Activated naive CD8-positive, alpha-beta T cell treated with anti-CD3 and anti-CD28 coated beads, Interleukin-2, amount 50 U/mL, for 16 hours (primary cell): ENCODE results near the gene ATP13A1.
"Not testable (repeated sequence)": the region's sequence is repeated elsewhere in the genome, so short reads cannot be mapped to it uniquely, and the experiment has no call there.

Source experiments
- DNase-seq: peaks from one replicate; pipeline ENCODE4 v3.0.0-alpha.2; 2020; ENCODE audit warnings: low read depth, low spot score

Gene ATP13A1

DNA sequence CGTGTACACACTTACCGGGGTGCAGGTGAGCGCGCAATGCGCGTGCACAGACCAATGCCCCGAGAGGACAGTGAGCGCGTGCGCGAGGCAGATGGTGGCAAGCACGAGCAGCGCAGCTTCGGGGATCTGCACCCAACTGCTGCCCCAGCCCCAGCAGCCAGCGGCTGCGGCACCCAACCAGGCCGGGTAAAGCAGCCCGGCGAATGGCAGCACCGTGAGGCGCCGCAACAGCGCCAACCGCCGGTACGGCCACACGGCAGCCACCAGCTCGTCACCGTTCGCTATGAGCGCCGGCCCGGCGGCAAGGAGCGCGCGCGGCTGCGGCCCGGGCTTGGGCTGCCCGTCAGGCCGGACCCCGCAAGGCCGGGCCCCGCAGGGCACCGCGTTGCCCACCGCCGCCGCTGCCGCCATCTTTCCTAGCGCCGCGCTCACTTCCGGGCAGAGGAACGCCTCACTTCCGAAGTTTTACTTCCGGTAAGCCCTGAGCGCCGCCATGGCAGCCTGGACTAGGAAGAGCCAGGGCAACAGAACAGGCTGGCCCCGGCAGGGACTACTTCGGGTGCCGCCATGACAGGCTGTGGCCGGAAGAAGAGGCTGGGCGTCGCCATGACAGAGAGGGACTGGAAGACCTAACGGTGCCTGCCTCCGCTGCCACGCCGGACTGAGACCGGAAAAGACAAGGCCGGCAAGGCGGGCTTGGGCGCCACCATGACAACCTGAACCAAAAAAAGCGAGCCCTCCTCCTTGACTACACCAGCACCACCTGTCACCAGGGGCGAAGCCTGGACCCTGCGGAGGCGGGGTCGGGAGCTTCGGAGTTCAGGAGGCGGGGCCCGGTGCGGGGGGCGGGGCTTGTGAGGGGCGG lies at the start of gene ATP13A1:
Gene ATP13A1 (minus strand): TSS at position 421 of the 865 bp plus-strand sequence. CDS start 10 bp downstream, at position 411.
- DNase-seq, result peak; percentile 83

DNA sequence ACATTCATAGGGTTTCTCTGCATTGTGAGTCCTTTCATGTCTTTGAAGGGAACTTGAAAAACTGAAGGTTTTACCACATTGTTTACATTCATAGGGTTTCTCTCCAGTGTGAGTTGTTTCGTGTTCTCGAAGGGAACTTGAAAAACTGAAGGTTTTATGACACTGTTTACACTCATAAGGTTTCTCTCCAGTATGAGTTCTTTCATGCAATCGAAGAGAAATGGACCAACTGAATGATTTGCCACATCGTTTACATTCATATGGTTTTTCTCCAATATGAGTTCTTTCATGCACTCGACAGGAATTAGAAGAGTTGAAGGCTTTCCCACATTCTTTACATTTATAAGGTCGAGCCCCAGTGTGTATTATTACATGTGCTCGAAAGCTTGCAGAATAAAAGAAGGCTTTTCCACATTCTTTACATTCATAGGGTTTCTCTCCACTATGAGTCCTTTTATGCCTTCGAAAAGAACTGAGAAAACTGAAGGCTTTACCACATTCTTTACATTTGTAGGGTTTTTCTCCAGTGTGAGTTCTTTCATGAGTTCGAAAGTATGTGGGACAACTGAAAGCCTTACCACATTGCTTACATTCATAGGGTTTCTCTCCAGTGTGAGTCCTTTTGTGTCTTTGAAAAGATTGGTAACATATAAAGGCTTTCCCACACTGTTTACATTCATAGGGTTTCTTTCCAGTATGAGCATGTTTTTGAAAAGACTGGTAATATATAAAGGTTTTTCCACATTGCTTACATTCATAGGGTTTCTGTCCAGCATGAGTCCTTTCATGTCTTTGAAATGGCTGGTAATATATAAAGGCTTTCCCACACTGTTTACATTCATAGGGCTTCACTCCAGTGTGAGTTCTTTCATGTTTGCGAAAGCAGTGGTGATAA lies 48.7 kb upstream of the ATP13A1 start:
- no peak for DNase-seq

DNA sequence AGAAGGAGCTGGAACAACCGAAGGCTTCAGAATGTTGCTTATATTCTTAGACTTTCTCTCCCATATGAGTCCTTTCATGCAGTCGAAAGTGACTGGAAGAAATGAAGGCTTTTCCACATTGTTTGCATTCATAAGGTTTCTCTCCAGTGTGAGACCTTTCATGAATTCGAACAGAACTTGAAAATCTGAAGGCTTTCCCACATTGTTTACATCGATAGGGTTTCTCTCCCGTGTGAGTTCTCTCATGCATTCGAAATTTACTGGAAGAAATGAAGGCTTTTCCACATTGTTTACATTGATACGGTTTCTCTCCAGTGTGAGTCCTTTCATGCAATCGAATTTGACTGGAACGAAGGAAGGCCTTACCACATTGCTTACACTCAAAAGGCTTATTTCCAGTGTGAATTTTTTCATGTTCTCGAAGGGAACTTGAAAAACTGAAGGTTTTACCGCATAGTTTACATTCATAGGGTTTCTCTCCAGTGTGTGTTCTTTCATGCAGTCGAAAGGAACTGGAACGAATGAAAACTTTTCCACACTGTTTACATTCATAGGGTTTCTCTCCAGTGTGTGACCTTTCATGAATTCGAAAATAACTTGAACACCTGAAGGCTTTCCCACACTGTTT lies 47.9 kb upstream of the ATP13A1 start:
- DNase-seq, result no peak

DNA sequence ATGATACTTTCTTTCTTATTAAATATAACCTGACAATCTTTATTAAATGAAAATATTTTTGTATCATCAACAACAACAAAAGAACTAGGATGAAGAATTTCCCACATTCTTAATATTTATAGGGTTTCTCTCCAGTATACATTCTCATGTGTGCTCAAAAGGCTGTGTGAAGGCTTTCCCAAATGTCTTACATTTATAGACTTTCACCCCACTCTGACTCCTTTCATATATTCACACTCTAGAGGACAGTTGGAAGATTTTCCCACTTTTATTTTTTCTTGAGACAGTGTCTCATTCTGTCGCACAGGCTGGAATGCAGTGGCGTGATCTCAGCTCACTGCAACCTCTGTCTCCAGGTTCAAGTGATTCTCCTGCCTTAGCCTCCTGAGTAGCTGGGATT lies 47.0 kb upstream of the ATP13A1 start:
- DNase-seq, result no peak

DNA sequence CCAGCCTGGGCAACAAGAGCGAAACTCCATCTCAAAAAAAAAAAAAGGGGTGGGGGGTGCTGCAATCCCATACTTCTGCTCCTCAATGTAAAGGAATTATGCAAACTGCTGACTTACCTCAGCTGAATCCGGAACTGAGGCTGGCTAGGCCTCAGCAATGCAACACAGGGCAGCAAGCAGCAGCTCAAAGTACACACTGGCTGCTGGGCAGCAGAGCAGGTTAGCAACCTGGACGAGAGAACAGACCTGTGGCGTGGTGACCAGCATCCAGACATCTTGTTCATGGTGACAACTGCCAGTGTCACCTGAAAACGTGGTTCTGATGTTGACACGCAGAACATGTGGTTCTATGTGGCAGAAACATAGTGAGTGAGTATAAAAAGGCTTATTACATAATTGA lies 41.4 kb upstream of the ATP13A1 start:
- no peak for DNase-seq

DNA sequence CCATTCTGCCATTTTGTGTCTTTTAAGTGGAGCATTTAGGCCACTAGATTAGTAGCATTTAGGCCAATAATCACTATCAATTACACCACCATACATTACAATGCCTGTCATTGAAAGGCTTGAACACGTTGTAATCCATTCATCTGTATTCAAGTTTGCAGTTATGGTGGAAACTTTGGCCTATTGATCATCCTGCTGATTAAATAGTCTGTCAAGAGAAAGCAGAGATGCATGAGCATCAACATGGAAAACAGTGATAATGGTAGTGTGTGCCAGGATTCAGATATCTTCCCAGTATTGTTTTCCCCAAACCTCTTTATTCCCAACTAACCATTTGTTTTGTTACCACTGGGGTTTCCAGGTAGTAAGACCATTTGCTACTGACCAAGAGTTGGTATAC lies 37.0 kb upstream of the ATP13A1 start:
- DNase-seq, result not testable (repeated sequence)

DNA sequence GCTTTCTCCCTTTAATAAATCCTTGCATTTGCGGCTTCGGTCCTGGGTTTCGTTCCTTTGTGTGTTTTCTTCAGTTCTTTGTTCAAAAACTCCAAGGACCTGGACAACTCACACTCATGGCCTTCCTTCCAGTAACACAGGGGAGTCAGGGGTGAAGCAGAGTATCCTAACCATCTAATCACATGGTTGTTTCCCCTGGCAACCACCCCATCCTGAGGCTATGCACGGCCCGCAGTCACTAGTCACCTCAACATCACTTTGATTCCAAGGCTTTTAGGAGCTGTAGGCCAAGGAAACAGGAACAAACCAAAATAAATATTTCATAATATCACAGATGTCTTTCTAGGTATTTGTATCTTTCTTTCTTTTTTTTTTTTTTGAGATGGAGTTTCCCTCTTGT lies 34.1 kb upstream of the ATP13A1 start:
- DNase-seq, result no peak

DNA sequence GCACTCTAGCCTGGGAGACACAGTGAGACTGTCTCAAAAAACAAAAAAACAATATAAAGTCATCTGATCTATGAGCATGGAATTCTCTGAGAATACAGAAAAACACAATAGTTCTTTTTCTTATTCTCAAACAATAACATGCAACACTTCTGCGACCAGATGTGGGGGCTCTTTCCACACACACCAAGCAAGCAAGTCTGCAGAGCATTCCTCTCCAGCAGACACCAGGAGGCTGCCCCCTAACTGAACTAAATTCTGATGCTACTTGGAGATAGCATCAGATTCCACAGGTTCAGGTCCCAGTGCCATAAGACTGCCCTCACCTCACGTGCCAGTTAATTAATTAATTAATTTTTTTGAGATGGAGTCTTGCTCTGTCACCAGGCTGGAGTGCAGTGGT lies 32.9 kb upstream of the ATP13A1 start:
- no peak for DNase-seq

DNA sequence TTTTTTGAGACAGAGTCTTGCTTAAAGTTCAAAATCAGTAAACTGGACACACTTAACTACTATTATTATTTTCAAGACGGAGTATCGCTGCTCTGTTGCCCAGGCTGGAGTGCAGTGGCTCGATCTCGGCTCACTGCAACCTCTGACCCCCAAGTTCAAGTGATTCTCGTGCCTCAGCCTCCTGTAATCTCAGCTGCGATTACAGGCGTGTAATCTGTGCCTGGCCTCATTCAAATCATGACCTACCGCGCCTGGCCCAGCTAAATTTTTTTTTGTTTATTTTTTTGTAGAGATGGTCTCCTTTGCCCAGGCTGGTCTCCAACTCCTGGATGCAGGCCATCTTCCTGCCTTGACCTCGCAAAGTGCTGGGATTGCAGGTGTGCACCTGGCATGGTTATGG lies 28.2 kb upstream of the ATP13A1 start:
- no peak for DNase-seq

DNA sequence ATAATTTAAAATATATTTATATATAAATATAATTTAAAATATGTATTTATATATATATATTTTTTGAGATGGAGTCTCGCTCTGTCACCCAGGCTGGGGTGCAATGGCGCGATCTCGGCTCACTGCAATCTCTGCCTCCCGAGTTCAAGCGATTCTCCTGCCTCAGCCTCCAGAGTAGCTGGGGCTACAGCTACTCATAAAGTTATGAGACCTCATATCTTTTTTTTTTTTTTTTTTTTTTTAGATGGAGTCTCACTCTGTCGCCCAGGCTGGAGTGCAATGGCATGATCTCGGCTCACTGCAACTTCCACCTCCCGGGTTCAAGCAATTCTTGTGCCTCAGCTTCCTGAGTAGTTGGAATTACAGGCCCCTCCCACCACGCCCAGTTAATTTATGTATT lies 25.5 kb upstream of the ATP13A1 start:
- DNase-seq, result not testable (repeated sequence)

DNA sequence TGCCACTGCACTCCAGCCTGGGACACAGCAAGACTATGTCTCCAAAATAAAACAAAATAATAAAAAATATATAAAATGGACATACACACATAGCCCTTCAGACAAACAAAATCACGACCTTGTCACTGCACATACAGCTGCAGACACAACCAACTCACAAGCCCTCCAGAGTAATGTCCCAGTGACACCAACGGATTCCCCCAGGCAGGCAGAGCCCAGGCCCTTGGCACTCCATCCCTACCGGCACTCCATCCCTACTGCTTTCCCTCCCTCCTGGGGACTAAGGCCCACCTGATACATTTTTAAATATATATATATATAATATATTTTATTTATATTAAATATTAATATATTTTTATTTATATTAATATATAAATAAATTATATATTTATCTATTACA lies 23.6 kb upstream of the ATP13A1 start:
- no peak for DNase-seq

DNA sequence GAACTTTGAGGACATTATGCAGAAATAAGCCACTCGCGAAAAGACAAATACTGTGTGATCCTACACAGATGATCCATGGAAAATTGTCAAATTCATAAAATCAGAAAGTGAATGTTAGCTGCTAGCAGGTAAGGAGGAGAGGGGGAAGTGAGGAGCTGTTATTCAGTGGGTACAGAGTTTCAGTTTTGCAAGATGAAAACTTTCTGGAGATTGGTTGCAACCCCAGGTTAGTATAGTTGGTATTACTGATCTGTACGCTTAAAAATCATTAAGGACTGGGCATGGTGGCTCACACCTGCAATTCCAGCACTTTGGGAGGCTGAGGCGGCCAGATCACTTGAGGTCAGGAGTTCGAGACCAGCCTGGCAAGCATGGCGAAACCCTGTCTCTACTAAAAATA lies 23.1 kb upstream of the ATP13A1 start:
- no peak for DNase-seq

DNA sequence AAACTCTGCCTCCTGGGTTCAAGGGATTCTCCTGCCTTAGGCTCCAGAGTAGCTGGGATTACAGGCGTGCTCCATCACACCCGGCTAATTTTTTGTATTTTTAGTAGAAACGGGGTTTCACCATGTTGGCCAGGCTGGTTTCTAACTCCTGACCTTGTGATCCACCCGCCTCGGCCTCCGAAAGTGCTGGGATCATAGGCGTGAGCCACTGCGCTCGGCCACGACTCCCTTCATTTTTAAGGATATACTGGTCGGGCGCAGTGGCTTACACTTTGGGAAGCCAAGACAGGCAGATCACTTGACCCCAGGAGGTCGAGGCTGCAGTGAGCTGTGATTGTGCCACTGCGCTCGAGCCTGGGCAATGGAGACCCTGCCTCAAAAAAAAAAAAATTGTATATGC lies 22.6 kb upstream of the ATP13A1 start:
- not testable (repeated sequence) for DNase-seq

DNA sequence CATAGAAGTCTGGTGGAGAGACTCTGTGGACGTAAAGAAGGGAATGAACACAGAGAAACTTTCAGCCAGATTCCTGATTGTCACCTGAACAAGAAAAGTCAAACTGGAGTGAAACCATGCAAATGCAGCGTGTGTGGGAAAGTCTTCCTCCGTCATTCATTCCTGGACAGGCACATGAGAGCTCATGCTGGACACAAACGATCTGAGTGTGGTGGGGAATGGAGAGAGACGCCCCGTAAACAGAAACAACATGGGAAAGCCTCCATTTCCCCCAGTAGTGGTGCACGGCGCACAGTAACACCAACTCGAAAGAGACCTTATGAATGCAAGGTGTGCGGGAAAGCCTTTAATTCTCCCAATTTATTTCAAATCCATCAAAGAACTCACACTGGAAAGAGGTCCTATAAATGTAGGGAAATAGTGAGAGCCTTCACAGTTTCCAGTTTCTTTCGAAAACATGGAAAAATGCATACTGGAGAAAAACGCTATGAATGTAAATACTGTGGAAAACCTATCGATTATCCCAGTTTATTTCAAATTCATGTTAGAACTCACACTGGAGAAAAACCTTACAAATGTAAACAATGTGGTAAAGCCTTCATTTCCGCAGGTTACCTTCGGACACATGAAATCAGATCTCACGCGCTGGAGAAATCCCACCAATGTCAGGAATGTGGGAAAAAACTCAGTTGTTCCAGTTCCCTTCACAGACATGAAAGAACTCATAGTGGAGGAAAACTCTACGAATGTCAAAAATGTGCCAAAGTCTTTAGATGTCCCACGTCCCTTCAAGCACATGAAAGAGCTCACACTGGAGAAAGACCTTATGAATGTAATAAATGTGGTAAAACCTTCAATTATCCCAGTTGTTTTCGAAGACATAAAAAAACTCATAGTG lies 15.9 kb upstream of the ATP13A1 start:
- no peak for DNase-seq

DNA sequence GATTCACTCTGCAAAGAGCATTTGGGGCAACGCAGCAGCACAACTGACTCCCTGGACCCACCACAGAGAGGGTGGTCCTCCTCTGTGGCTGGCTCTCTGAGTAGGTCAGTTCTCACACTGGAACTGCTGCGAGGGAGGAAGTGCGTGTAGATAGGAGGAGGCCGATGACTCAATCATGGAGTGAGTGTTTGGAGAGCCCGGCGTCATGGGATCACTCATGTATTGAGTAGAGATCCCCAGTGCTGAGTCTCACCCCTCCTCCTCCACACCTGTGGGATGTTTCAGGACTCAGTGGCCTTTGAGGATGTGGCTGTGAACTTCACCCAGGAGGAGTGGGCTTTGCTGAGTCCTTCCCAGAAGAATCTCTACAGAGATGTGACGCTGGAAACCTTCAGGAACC lies 14.1 kb upstream of the ATP13A1 start:
- no peak for DNase-seq

DNA sequence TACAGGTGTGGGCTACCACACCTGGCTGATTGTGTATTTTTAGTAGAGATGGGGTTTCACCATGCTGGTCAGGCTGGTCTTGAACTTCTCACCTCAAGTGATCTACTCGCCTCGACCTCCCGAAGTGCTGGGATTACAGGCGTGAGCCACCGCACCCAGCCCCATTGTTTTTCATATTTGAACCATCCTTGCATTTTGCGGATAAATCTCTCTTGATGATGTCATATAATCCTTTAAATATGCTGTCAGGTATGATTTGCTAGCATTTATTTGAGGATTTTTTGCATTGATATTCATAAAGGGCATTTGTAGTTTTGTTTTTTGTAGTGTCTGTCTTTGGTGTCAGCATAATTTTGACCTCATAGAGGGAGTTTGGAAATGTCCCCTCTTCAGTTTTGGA lies 10.8 kb upstream of the ATP13A1 start:
- no peak for DNase-seq

DNA sequence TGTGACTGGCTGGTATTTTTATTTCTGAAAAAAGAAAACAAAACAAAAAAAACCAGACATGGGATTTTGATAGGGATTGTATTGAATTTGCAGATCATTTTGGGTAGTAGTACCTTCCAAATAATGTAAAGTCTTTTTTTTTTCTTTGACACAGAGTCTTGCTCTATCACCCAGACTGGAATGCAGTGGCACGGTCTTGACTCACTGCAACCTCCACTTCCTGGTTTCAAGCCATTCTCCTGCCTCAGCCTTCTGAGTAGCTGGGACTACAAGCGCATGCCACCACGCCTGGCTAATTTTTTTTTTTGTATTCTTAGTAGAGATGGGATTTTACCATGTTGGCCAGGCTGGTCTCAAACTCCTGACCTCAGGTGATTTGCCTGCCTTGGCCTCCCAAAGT lies 9.3 kb upstream of the ATP13A1 start:
- no peak for DNase-seq

DNA sequence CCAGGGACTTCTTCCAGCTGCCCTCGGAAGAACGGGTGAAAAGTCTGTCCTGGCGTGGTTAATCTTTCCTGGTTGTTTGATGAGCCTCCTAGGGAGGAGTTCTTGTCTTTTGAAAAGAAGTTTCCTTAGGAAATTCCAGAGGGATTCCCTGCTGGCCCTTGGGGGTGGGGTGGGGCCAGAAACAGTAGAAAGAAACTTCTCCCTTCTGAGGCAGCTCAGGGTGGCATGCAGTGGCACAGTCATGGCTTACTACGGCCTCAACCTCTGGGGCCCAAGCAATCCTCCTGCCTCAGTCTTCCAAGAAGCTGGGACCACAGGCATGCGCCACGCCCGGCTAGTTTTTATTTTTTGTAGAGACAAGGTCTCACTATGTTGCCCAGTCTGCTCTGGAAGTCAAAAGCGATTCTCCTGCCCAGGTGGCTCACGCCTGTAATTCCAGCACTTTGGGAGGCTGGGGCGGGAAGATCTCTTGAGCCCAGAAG lies 6.6 kb upstream of the ATP13A1 start:
- no peak for DNase-seq

DNA sequence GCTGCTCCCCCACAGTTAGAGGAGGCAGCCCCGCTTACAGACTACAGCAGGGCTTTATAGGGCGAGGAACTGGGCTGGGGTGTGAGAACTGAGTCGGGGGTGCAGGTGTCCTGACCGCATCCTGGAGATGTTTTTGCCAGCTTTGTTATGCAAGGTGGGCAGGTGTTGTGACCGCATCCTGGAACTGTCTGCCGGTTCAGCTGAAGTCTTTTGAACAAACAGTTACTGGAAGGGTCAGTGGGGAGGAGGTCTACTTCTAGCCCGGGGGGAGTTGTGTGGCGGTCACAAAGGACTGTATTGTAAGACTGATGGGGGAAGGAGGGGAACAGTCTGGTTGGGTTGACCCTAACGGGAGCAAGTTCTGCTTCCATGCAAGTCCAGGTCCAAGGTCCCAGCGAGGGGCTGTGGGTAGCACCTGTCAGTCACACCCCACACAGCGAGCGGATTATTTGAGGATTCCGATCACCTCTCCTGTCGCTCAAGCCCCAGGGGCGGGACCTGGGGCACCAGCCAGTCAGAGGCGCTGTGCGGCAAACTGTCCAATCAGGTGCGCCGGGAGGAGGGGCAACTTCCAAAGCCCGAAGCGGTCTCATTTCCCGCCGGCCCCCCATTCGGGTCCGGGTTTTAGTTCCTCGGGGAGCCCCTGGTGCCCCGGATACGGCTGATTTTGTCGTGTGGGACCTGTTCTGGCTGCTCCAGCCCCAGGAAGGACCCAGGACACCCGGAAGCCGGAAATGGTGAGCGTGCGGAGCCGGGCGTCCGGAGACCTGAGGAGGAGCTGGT lies 4.9 kb upstream of the ATP13A1 start, which contains the start of gene ZNF101:
Gene ZNF101 (plus strand): TSS at position 610 of the 783 bp plus-strand sequence. CDS start 125 bp downstream, at position 735.
- DNase-seq, result peak; percentile 96

DNA sequence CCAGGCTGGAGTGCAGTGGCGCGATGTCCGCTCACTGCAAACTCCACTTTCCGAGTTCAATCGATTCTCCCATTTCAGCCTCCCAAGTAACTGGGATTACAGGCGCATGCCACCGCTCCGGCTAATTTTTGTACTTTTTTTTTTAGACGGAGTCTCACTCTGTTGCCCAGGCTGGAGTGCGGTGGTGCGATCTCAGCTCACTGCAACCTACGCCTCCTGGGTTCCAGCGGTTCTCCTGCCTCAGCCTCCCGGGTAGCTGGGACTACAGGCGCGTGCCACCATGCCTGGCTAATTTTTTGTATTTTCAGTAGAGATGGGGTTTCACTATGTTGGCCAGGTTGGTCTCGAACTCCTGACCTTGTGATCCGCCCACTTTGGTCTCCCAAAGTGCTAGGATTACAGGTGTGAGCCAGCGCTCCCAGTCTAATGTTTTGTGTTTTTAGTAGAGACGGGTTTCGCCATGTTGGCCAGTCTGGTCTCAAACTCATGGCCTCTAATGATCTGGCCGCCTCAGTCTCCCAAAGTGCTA lies 2.0 kb upstream of the ATP13A1 start:
- not testable (repeated sequence) for DNase-seq
